HL-60 (cell line): ENCODE data around the gene KIAA1755.

Source experiments
- DNase-seq, 2 experiments: peaks; one replicate each; pipeline ENCODE4 v3.0.0-alpha.2; 2010 to 2020; ENCODE audit warnings: low read depth in 1 of 2, low spot score in 1 of 2
- H3K27ac ChIP-seq: fragments of 250-450 bp; sonication (Bioruptor Pico); replicated peaks from 2 replicates; pipeline ENCODE4 v1.5.1; 2020; ENCODE audit warnings: mild to moderate bottlenecking, moderate library complexity
- H3K27me3 ChIP-seq: fragments of 250-450 bp; sonication (Bioruptor Pico); 2 replicates; pipeline ENCODE4 v1.5.1; 2021; ENCODE audit warnings: mild to moderate bottlenecking, moderate library complexity; ENCODE audit not compliant: insufficient read depth, poor library complexity, severe bottlenecking
- H3K4me3 ChIP-seq: replicated peaks from 2 replicates; pipeline ENCODE4 v1.5.1; 2011; ENCODE audit warnings: mild to moderate bottlenecking, control low read depth, low read length; ENCODE audit not compliant: insufficient read depth
- GABPA ChIP-seq: IDR thresholded peaks from 2 replicates; pipeline ENCODE4 v1.6.1; 2012; ENCODE audit warnings: low read depth
- POLR2AphosphoS5 ChIP-seq: IDR thresholded peaks from 2 replicates; pipeline ENCODE4 v1.6.1; 2012; ENCODE audit warnings: low read depth
- SPI1 ChIP-seq: IDR thresholded peaks from 2 replicates; pipeline ENCODE4 v1.6.1; 2012; ENCODE audit warnings: low read depth, mild to moderate bottlenecking, borderline replicate concordance
- TF ChIP-seq, protein P1 (sequence below): IDR thresholded peaks from one replicate; pipeline ENCODE4 v1.5.1; 2011; ENCODE audit warnings: low read length, control low read depth, inconsistent platforms; ENCODE audit not compliant: insufficient read depth
- TF ChIP-seq, protein P2 (sequence below): IDR thresholded peaks from 2 replicates; pipeline ENCODE4 v1.6.1; 2012; ENCODE audit warnings: low read depth; ENCODE audit not compliant: insufficient replicate concordance

KIAA1755 gene

DNA sequence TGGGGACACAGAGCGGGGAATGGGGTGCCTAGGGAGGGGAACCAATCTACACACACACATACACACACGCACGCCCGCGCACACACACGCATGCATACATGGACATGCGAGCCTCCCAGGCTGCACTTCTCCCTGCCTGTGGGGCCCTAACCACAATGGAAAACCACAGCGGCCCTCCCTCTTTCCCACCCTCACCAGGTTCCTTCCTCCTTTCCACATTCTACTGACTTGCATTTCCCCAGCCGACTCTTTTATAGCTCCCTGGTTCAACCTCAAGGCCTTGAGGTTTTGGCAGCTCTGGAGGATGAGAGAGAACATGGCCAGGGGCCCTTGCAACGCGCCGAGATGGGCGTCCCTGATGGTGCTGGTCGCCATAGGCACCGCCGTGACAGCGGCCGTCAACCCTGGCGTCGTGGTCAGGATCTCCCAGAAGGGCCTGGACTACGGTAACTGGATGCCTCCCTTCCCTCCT lies 43.4 kb upstream of the KIAA1755 start, which contains the start of gene BPI:
Gene BPI (plus strand): TSS at position 249 of the 472 bp plus-strand sequence. CDS start 68 bp downstream, at position 317.
- Histone ChIP-seq H3K4me3 (peak within 1 kb of the TSS; percentile 37), H3K27me3 (no peaks in the 10 kb centered on the region), H3K27ac (peak within 1 kb of the TSS; percentile 90)
- TF ChIP-seq SPI1 (peak; percentile 89; the same call in 1 of the 2 replicates), POLR2AphosphoS5 (peak; percentile 99)
- TF ChIP-seq, protein P1, sequence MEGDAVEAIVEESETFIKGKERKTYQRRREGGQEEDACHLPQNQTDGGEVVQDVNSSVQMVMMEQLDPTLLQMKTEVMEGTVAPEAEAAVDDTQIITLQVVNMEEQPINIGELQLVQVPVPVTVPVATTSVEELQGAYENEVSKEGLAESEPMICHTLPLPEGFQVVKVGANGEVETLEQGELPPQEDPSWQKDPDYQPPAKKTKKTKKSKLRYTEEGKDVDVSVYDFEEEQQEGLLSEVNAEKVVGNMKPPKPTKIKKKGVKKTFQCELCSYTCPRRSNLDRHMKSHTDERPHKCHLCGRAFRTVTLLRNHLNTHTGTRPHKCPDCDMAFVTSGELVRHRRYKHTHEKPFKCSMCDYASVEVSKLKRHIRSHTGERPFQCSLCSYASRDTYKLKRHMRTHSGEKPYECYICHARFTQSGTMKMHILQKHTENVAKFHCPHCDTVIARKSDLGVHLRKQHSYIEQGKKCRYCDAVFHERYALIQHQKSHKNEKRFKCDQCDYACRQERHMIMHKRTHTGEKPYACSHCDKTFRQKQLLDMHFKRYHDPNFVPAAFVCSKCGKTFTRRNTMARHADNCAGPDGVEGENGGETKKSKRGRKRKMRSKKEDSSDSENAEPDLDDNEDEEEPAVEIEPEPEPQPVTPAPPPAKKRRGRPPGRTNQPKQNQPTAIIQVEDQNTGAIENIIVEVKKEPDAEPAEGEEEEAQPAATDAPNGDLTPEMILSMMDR, result no peak
- TF ChIP-seq, protein P2, sequence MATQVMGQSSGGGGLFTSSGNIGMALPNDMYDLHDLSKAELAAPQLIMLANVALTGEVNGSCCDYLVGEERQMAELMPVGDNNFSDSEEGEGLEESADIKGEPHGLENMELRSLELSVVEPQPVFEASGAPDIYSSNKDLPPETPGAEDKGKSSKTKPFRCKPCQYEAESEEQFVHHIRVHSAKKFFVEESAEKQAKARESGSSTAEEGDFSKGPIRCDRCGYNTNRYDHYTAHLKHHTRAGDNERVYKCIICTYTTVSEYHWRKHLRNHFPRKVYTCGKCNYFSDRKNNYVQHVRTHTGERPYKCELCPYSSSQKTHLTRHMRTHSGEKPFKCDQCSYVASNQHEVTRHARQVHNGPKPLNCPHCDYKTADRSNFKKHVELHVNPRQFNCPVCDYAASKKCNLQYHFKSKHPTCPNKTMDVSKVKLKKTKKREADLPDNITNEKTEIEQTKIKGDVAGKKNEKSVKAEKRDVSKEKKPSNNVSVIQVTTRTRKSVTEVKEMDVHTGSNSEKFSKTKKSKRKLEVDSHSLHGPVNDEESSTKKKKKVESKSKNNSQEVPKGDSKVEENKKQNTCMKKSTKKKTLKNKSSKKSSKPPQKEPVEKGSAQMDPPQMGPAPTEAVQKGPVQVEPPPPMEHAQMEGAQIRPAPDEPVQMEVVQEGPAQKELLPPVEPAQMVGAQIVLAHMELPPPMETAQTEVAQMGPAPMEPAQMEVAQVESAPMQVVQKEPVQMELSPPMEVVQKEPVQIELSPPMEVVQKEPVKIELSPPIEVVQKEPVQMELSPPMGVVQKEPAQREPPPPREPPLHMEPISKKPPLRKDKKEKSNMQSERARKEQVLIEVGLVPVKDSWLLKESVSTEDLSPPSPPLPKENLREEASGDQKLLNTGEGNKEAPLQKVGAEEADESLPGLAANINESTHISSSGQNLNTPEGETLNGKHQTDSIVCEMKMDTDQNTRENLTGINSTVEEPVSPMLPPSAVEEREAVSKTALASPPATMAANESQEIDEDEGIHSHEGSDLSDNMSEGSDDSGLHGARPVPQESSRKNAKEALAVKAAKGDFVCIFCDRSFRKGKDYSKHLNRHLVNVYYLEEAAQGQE, result no peak
- peak; percentile 81 to 99 for DNase-seq

DNA sequence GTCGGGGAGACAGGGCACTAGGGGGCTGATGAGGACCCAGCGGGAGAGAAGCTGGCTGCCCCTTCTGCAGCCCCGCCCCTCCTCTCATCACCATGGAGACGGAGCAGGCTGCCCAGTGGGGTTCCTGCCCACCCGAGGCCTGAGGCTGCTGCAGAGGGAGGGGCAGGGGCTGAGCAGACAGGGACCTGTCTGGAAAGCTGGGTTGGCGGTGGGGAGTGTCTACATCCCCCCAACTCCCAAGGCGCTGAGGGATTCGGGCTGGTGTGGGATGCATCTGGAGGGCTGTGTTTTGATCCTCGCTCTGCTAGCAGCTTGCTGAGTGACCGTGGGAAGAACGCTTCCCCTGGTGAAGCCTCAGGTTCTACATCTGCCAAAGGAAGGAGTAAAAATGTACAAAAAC lies 42.3 kb upstream of the KIAA1755 start:
- no peak overlapping the region for H3K4me3 ChIP-seq
- no peaks in the 10 kb centered on the region for H3K27me3 ChIP-seq
- peak in 1 of 2 experiments; percentile 12 for DNase-seq
- H3K27ac ChIP-seq, result peak overlapping the region; percentile 90
- TF ChIP-seq GABPA, result no peak
- TF ChIP-seq POLR2AphosphoS5, result no peak
- TF ChIP-seq SPI1, result no peak
- TF ChIP-seq, protein P2, result no peak
- TF ChIP-seq, protein P1, result no peak

DNA sequence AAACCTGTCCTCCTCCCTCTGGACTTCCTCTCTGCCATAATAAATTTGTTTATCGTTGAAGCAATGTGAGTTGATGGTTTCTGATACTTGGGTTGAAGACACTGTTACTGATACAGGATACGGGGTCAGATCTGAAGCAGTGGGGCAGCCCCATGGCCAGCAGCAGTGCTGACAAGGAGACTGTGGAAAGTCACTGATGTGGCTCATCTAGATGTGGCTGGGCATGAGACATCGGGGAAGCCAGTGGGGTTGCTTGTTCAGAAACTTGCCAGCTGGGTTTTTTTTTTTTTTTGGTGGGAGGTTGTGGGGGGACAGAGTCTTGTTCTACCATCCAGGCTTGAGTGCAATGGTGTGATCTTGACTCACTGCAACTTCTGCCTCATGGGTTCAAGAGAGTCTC lies 40.8 kb upstream of the KIAA1755 start:
- Histone ChIP-seq H3K27me3 (no peaks in the 10 kb centered on the region), H3K27ac (peak overlapping the region; percentile 97), H3K4me3 (no peak overlapping the region)
- no peak for DNase-seq
- TF ChIP-seq GABPA, result no peak
- TF ChIP-seq SPI1, result 0 out of 2 replicates have a peak, but pooled peaks have one; percentile 5

DNA sequence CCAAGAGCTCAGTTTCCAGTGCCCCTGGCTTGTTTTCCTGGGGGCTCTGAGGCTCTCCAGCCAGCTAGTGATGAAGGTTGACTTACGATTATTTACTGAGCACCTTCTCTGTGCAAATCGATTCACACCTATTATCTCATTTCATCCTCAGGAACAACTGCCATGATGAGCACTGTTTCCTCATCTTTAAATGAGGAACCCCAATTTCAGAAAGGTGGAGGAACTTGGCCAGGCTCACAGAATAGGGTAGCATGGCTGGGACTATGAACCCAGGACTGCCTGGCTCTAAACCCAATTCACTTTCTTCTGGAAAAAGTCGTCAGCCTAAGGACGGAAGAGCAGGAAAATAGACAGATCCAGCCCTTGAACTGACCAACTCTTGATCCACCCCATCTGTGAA lies 39.9 kb upstream of the KIAA1755 start:
- peak in 1 of 2 experiments; percentile 59 for DNase-seq
- no peaks in the 10 kb centered on the region for H3K27me3 ChIP-seq
- no peak for TF ChIP-seq POLR2AphosphoS5
- TF ChIP-seq SPI1, result peak; percentile 90
- H3K27ac ChIP-seq, result peak overlapping the region; percentile 97
- H3K4me3 ChIP-seq, result no peak overlapping the region

DNA sequence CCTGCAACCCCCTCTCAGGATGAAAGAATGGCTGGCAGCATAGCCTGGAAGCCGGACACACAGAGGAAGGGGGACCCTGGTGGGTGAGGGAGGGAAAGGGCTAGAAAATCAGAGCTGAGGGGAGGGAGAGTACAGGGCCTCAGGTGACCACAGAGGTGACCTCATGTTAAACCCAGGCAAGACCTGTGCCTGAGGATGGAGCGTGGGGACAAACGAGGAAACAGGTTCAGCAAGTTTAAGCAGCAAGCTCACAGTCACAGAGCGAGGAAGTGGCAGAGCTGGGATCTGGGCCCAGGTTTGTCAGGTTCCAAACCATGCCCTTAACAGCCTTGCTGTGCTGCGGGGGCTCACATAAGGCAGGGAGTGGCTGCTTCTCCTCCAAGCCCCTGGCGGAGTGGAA lies 39.4 kb upstream of the KIAA1755 start:
- DNase-seq, result peak in 1 of 2 experiments; percentile 44
- H3K4me3 ChIP-seq, result no peak overlapping the region
- H3K27ac ChIP-seq, result peak overlapping the region; percentile 97
- no peaks in the 10 kb centered on the region for H3K27me3 ChIP-seq
- no peak for TF ChIP-seq SPI1
- no peak for TF ChIP-seq GABPA
- TF ChIP-seq, protein P1, result no peak
- TF ChIP-seq, protein P2, result no peak
